K562 (cell line): ENCODE data around the gene NFATC2. TPM values are rescaled to one million over a fixed set of nuclear protein-coding genes. Genes with fewer than 3 reads are reported as not detected.

Experiments used
- ATAC-seq: fragments of 200-7000 bp; cut with Tn5 transposase; 3 replicates; pipeline ENCODE4 v1.9.1; 2020; ENCODE audit warnings: moderate library complexity
- BruUV-seq: library from RNA; stranded (reverse); fragments of 400-500 nt; replicated peaks from 2 replicates; lab custom pipeline; 2021; lab: Mats Ljungman, UMichigan
- CTCF ChIA-PET: fragments of 300-600 bp; formaldehyde crosslinking; extraction: SDS; loops from one replicate; lab custom pipeline; 2021; ENCODE audit warnings: low intra/inter-chr PET ratio; lab: Yijun Ruan, JAX
- POLR2A ChIA-PET: fragments of 300-600, 350-650 bp; sonication (Branson Sonifier 250); formaldehyde crosslinking; extraction: SDS; loops from one replicate; lab custom pipeline; 2021; ENCODE audit warnings: antibody characterized with exemption, inconsistent platforms; lab: Yijun Ruan, JAX
- DNase-seq, 4 experiments: peaks; one replicate each; pipeline versions ENCODE4 v3.0.0 to v3.0.0-alpha.2; 2011 to 2018; ENCODE audit warnings: low spot score in 3 of 4, mixed read lengths in 3 of 4; ENCODE audit errors: extremely low read depth in 1 of 4
- FAIRE-seq: peaks from 2 replicates; lab custom pipeline; 2011; peaks lifted over from hg19 to GRCh38; lab: Jason Lieb, UNC
- H2AFZ ChIP-seq: 2 replicates; pipeline ENCODE4 v1.6.0; 2011; ENCODE audit warnings: low read depth, low read length, control low read depth, inconsistent platforms
- H3K27ac ChIP-seq: fragments of 200-600 bp; 3 replicates; pipeline ENCODE4 v1.8.0; 2011; ENCODE audit warnings: low read depth, mild to moderate bottlenecking, control low read depth, inconsistent platforms, low read length, moderate library complexity, mixed read lengths; ENCODE audit errors: extremely low read depth
- H3K27me3 ChIP-seq, 2 experiments: fragments of 300-600 bp in 1 of 2; 2 replicates in 1 of 2; 3 replicates in 1 of 2; pipeline versions ENCODE4 v1.6.0 to v1.8.0; 2011; ENCODE audit warnings: inconsistent platforms in 2 of 2, low read length in 2 of 2, mild to moderate bottlenecking in 1 of 2, mixed read lengths in 1 of 2, moderate library complexity in 1 of 2; ENCODE audit not compliant: control insufficient read depth in 2 of 2, insufficient read depth in 2 of 2
- H3K36me3 ChIP-seq: fragments of 300-600 bp; 3 replicates; pipeline ENCODE4 v1.8.0; 2011; ENCODE audit warnings: mild to moderate bottlenecking, low read length, inconsistent platforms; ENCODE audit not compliant: control insufficient read depth, insufficient read depth
- H3K4me1 ChIP-seq, 2 experiments: fragments of 200-600 bp in 1 of 2; replicated peaks in 1 of 2; 2 replicates in 1 of 2; 3 replicates in 1 of 2; pipeline versions ENCODE4 v1.5.1 to v1.8.0; 2011; ENCODE audit warnings: inconsistent platforms in 2 of 2, low read length in 2 of 2, mild to moderate bottlenecking in 1 of 2, mixed read lengths in 1 of 2, moderate library complexity in 1 of 2; ENCODE audit not compliant: control insufficient read depth in 2 of 2, insufficient read depth in 2 of 2
- H3K4me2 ChIP-seq: 2 replicates; pipeline ENCODE4 v1.6.1; 2011; ENCODE audit warnings: low read length, control low read depth, inconsistent platforms, mixed read lengths; ENCODE audit not compliant: insufficient read depth
- H3K4me3 ChIP-seq: fragments of 200-600 bp; sonication (generic), shearing (Covaris generic); 2 replicates; pipeline ENCODE4 v1.5.1; 2016; ENCODE audit warnings: control low read depth, inconsistent platforms
- H3K79me2 ChIP-seq: fragments of 200-600 bp; 3 replicates; pipeline ENCODE4 v1.8.0; 2011; ENCODE audit warnings: low read length, inconsistent platforms; ENCODE audit not compliant: control insufficient read depth, insufficient read depth
- H3K9ac ChIP-seq, 2 experiments: 2 replicates each; pipeline versions ENCODE4 v1.6.0 to v1.6.1; 2011; ENCODE audit warnings: low read depth in 2 of 2, low read length in 2 of 2, control low read depth in 1 of 2, inconsistent platforms in 1 of 2, mild to moderate bottlenecking in 1 of 2, mixed read lengths in 1 of 2; ENCODE audit not compliant: insufficient read depth in 1 of 2
- H3K9me1 ChIP-seq: one replicate; pipeline ENCODE4 v1.6.0; 2011; ENCODE audit warnings: inconsistent platforms, mild to moderate bottlenecking, low read length, moderate library complexity; ENCODE audit not compliant: control insufficient read depth, insufficient read depth
- H3K9me3 ChIP-seq: replicated peaks from 2 replicates; pipeline ENCODE4 v1.5.1; 2011; ENCODE audit warnings: low read depth, low read length, inconsistent platforms; ENCODE audit not compliant: control insufficient read depth, insufficient read depth
- H4K20me1 ChIP-seq: replicated peaks from 2 replicates; pipeline ENCODE4 v1.6.1; 2011; ENCODE audit warnings: low read length, inconsistent platforms, mixed read lengths; ENCODE audit not compliant: control insufficient read depth, insufficient read depth
- ADNP ChIP-seq: fragments of 200-800 bp; sonication (Bioruptor generic); IDR thresholded peaks from 2 replicates; pipeline ENCODE4 v1.6.1; 2016; ENCODE audit warnings: missing genetic modification characterization, missing compliant biosample characterization
- ARID3B ChIP-seq: fragments of 250-450 bp; sonication (Bioruptor Pico); IDR thresholded peaks from 2 replicates; pipeline ENCODE4 v1.4.0; 2020; ENCODE audit warnings: borderline replicate concordance
- BRF1 ChIP-seq: IDR thresholded peaks from 3 replicates; pipeline ENCODE4 v1.6.1; 2011; ENCODE audit warnings: borderline replicate concordance, mild to moderate bottlenecking; ENCODE audit not compliant: insufficient read length; ENCODE audit errors: extremely low read depth
- CAMTA2 ChIP-seq: fragments of 250-450 bp; sonication (Bioruptor Pico); conservative IDR thresholded peaks from 2 replicates; pipeline ENCODE4 v1.5.1; 2022
- CEBPG ChIP-seq, 3 experiments: fragments of 200-800 bp in 1 of 3; sonication (Bioruptor generic) in 1 of 3; sonication (generic) in 1 of 3; formaldehyde crosslinking in 1 of 3; IDR thresholded peaks in 2 of 3; conservative IDR thresholded peaks in 1 of 3; 2 replicates each; pipeline versions ENCODE4 v1.6.1 to v1.8.0; 2016 to 2022; ENCODE audit warnings: missing compliant biosample characterization in 2 of 3, missing genetic modification characterization in 2 of 3, mild to moderate bottlenecking in 1 of 3, missing genetic modification reagents in 1 of 3
- CREBBP ChIP-seq: IDR thresholded peaks from one replicate; pipeline ENCODE4 v1.6.1; 2012; ENCODE audit warnings: low read depth, mild to moderate bottlenecking, control low read depth, inconsistent platforms, low read length
- DNMT1 ChIP-seq: fragments of 450-650 bp; IDR thresholded peaks from 2 replicates; pipeline ENCODE4 v1.6.1; 2016; ENCODE audit warnings: antibody characterized with exemption, mild to moderate bottlenecking
- EGR1 ChIP-seq: fragments of 450-650 bp; conservative IDR thresholded peaks from 2 replicates; pipeline ENCODE4 v1.6.1; 2017; ENCODE audit warnings: mild to moderate bottlenecking
- GTF2A2 ChIP-seq: IDR thresholded peaks from 2 replicates; pipeline ENCODE4 v1.6.1; 2016; ENCODE audit warnings: mild to moderate bottlenecking, missing genetic modification characterization, missing compliant biosample characterization
- HDAC3 ChIP-seq: fragments of 450-650 bp; IDR thresholded peaks from 2 replicates; pipeline ENCODE4 v1.6.1; 2018; ENCODE audit warnings: borderline replicate concordance, mild to moderate bottlenecking, moderate library complexity; ENCODE audit not compliant: partially characterized antibody
- HMBOX1 ChIP-seq: sonication (generic); IDR thresholded peaks from 2 replicates; pipeline ENCODE4 v1.6.1; 2016
- SOX6 ChIP-seq: fragments of 450-650 bp; IDR thresholded peaks from 2 replicates; pipeline ENCODE4 v1.6.1; 2014; ENCODE audit warnings: mild to moderate bottlenecking
- TCF7L2 ChIP-seq: fragments of 150-350 bp; IDR thresholded peaks from 2 replicates; pipeline ENCODE4 v1.6.1; 2016; ENCODE audit warnings: low read depth, mild to moderate bottlenecking, low read length, moderate library complexity
- TFAM ChIP-seq: fragments of 250-450 bp; sonication (Bioruptor Pico); conservative IDR thresholded peaks from 2 replicates; pipeline ENCODE4 v1.5.0; 2021; ENCODE audit warnings: mild to moderate bottlenecking, moderate library complexity
- TSHZ1 ChIP-seq: fragments of 250-450 bp; sonication (Bioruptor Pico); IDR thresholded peaks from 2 replicates; pipeline ENCODE4 v1.4.0; 2020; ENCODE audit warnings: mild to moderate bottlenecking, moderate library complexity
- ZNF175 ChIP-seq: fragments of 200-800 bp; sonication (Bioruptor generic); IDR thresholded peaks from 2 replicates; pipeline ENCODE4 v1.6.1; 2016; ENCODE audit warnings: low read depth, mild to moderate bottlenecking, missing genetic modification characterization, missing compliant biosample characterization
- ZNF282 ChIP-seq: sonication (generic); formaldehyde crosslinking; IDR thresholded peaks from 2 replicates; pipeline ENCODE4 v1.8.1; 2023; ENCODE audit warnings: missing genetic modification reagents
- WGBS: fragments of 100-300 bp; shearing (Covaris generic); methylation state at CpG from one replicate; pipeline ENCODE4 v1.1.6; 2016; ENCODE audit warnings: low coverage, mixed read lengths; ENCODE audit not compliant: insufficient coverage; ENCODE audit errors: missing lambda C conversion rate; 5-methylcytosine and 5-hydroxymethylcytosine counted together
- in situ Hi-C: fragments of 300-500 bp; cut with MboI; formaldehyde crosslinking; loops from 4 replicates; pipeline ENCODE4 v1.15.0; 2018; ENCODE audit warnings: inconsistent platforms, mixed read lengths
- intact Hi-C: fragments of 100-400 bp; cut with micrococcal nuclease; formaldehyde crosslinking; loops from 2 replicates; pipeline ENCODE4 v1.14.2; 2022
- polyA plus RNA-seq, 8 experiments: library from polyadenylated mRNA; depleted of rRNA in 4 of 8; stranded (reverse) in 5 of 8; unstranded in 3 of 8; fragments of >200 nt; fragmentation: Nextera tagmentation in 2 of 8; fragmentation: Illumina TruSeq in 1 of 8; extraction: Ambion mirVana in 2 of 8; extraction: Trizol in 1 of 8; gene quantifications; 2 replicates each; pipeline versions ENCODE4 v1.2.1 to v1.2.3, GENCODE V29; 2011 to 2014; ENCODE audit warnings: inconsistent platforms in 1 of 8, missing spikeins in 1 of 8
- total RNA-seq, 7 experiments: library from RNA; depleted of rRNA in 6 of 7; stranded (reverse); fragments of >200 nt in 6 of 7; fragmentation: Illumina TruSeq in 2 of 7; extraction: Trizol in 2 of 7; gene quantifications; 2 replicates each; pipeline versions ENCODE4 v1.2.1 to v1.2.3, GENCODE V29; 2011 to 2021; ENCODE audit warnings: low replicate concordance in 1 of 7

NFATC2 gene
- total and polyA plus RNA-seq, 9 of the 15 experiments (the other 6 are each of a cell fraction or from before 2014, with no cell fraction given) = 1.9 to 11.2 (median 3.0) TPM

GRCh38 chr20:51460569-51461265 lies 81.8 kb downstream of the NFATC2 start:
- WGBS = 90% methylated on average over 13 of the region's 13 CpGs
- ATAC-seq = no peak
- H3K4me1 ChIP-seq = peaks cover 0 to 12% of the 10 kb centered on the region in 2 experiments; a peak in 2 of 5 replicates
- peaks cover 37% of the 10 kb centered on the region; the same call in 1 of the 3 replicates for H3K36me3 ChIP-seq
- in situ Hi-C loops = no loop called here
- H3K27me3 ChIP-seq = no peaks in the 10 kb centered on the region
- ChIA-PET CTCF (no interaction called here), POLR2A (interaction anchor here (0.7 to 1.1 kb wide), 2 partner anchors 10 to 525 kb away, joined by 3 to 4 read pairs; no protein-coding TSS in a partner anchor)
- no peak overlapping the region for H3K9ac ChIP-seq
- no peaks in the 10 kb centered on the region for H3K9me1 ChIP-seq
- no peak for DNase-seq
- H3K4me3 ChIP-seq = no peak overlapping the region
- H4K20me1 ChIP-seq = no peaks in the 10 kb centered on the region
- BruUV-seq = no TSS peak
- intact Hi-C loops = no loop called here
- no peaks in the 10 kb centered on the region for H3K9me3 ChIP-seq
- H3K4me2 ChIP-seq = no peak overlapping the region
- no peak overlapping the region for H2AFZ ChIP-seq
- no peaks in the 10 kb centered on the region for H3K79me2 ChIP-seq
- no peak for FAIRE-seq
- no peak overlapping the region for H3K27ac ChIP-seq
- no peak for TF ChIP-seq EGR1
- TF ChIP-seq HMBOX1 = no peak
- TF ChIP-seq ZNF282 = no peak
- no peak for TF ChIP-seq CREBBP
- TF ChIP-seq ARID3B (CRISPR knock-in tag) = no peak
- TF ChIP-seq CEBPG (CRISPR knock-in tag; IDR thresholded peaks at IDR 0.05) = no peak
- TF ChIP-seq CEBPG (tag; conservative IDR thresholded peaks at IDR 0.05 in 1 of 2, IDR thresholded peaks at IDR 0.05 in 1 of 2) = no peak
- no peak for TF ChIP-seq DNMT1
- TF ChIP-seq ZNF175 (CRISPR knock-in tag) = no peak
- no peak for TF ChIP-seq GTF2A2 (tag)
- no peak for TF ChIP-seq CAMTA2 (CRISPR knock-in tag)
- TF ChIP-seq BRF1 = no peak
- no peak for TF ChIP-seq TCF7L2
- TF ChIP-seq ADNP (tag) = no peak
- TF ChIP-seq TFAM (CRISPR knock-in tag) = no peak
- TF ChIP-seq HDAC3 = no peak
- no peak for TF ChIP-seq TSHZ1
- TF ChIP-seq SOX6 = no peak
